GM19467 (cell line): Measurements from ENCODE around the gene TRIP12.
"Not testable (repeated sequence)": the region's sequence is repeated elsewhere in the genome, so short reads cannot be mapped to it uniquely, and the experiment has no call there.

Experiments used
- ATAC-seq: cut with Tn5 transposase; IDR thresholded peaks from one replicate; pipeline ENCODE4 v1.9.1; 2021; ENCODE audit warnings: mild to moderate bottlenecking, moderate library complexity; ENCODE audit not compliant: unreplicated experiment

The TRIP12 gene

GRCh38 chr2:229835596-229836283 lies 86.1 kb downstream of the TRIP12 start:
- ATAC-seq: no peak

- not testable (repeated sequence) for ATAC-seq
Measured at GRCh38 chr2:229834368-229834767, 87.4 kb downstream of the TRIP12 start.

DNA sequence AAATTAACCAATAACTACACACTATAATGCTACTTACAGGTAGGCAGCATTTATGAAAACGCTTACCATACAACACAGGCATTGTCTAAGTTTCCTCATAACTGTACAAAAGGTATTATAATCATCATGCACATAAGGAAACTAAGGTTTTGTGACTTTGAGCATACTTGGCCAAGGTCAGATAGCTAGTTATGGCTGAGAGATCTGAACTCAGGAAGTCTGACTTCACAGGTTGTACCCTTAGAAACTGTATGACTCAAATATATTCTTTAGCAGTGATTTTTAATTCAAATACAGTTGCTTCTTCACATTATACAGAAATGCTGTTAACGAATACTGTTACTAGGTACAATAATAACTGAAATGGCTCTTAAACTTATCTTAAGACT lies 89.3 kb downstream of the TRIP12 start:
- ATAC-seq: no peak

DNA sequence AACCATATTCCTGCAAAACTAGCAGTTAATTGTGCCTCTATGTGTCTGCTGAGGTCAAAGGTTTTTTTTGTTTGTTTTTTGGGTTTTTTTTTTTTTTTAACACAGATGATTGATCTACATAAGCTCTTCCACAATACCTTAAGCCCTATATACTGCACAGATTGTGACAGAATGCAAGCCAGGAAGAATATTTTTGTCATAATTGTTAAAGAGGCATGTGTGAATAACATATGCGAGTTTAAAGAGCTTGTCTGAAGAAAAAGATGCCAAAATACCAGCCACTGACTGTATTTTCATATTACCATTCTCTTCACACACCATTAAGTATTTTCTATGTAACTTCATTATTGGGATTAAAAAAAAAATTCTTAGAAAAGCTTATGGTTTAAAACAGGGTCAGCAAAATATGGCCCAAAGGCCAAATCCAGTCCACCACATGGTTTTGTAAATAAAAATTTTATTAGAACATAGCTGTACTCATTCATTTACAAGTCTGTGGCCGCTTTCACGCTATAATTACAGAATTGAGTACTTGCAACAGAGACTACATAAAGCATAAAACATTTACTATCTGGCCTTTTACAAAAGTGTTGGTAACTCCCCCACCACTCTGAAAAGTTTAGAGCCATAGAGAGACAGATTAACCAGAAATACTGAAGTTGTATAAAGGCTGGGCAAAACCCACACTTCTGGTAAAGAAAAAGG lies 89.9 kb downstream of the TRIP12 start:
- ATAC-seq: no peak

DNA sequence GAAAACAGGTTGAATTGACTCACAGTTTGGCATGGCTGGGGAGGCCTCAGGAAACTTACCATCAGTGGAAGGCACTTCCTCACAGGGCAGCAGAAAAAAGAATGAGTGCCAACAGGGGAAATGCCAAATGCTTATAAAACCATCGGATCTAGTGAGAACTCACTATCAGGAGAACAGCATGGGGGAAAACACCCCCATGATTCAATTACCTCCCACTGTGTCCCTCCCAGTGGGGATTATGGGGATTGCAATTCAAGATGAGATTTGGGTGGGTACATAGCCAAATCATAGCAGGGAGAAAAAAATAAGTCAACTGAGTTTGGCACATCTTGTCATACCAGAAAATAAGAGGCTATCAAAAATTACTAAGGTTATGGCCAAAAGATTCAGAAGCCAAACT lies 96.3 kb downstream of the TRIP12 start:
- ATAC-seq: no peak

DNA sequence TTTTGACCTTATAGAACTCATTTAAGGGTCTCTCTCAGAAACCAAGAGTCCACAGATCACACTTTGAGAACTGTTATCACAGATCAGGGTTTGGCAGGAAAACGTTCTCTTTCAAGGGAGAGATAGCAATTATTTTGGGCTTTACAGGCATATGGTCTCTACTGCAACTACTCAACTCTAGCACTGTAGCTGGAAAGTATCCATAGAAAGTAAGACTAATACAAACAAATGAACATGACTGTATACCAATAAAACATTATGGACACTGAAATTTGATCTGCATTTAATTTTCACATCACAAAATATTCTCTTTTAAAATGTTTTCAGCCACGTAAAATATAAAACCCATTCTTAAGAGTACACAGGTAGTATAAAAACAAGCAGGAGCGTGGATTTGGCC lies 100.5 kb downstream of the TRIP12 start:
- no peak for ATAC-seq

GRCh38 chr2:229818230-229818629 lies 103.6 kb downstream of the TRIP12 start:
- no peak for ATAC-seq

- ATAC-seq: no peak
Measured at GRCh38 chr2:229815858-229816257, 106.0 kb downstream of the TRIP12 start.

DNA sequence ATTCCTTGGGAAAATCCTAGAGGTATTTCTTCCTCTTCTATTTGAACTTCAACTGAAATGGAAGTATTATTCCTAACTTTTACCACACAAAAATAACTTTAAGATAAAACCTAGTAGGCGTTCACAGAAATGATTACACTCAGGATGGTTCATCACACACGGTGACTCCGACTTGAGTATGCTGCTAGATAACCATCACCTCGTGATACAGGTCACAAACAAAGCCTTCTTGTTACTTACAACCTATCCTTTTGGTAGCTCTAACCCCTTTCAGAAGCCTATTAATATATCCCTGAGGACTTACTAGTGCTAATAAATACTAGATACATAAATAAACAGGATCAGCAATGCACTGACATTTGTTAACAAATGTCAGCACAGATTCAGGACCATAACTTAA lies 106.5 kb downstream of the TRIP12 start:
- no peak for ATAC-seq

- no peak for ATAC-seq
Measured at GRCh38 chr2:229810786-229811185, 111.0 kb downstream of the TRIP12 start.

DNA sequence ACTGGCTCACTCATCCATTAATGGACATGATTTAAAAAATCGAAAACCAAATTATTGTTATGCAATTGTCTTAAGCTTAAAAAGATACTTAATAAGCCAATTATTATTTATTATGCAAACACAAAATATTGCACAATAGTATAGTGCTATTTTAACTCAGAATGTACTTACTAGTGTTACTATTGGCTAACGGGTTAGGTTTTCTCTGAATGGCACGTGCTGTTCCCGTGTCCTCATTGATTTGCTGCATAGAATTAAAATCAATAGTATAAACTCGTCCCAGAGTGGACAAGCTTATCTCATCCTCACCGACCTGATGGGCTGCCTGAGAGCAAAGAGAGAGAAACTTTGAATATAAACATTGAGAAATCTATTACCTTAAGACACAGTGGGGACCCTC lies 116.2 kb downstream of the TRIP12 start:
- ATAC-seq: no peak

GRCh38 chr2:229802785-229803184 lies 119.0 kb downstream of the TRIP12 start:
- no peak for ATAC-seq

GRCh38 chr2:229800997-229801754 lies 120.6 kb downstream of the TRIP12 start:
- ATAC-seq: peak; percentile 75

- no peak for ATAC-seq
Measured at GRCh38 chr2:229798446-229799155, 123.2 kb downstream of the TRIP12 start.

- ATAC-seq: no peak
Measured at GRCh38 chr2:229795058-229795457, 126.8 kb downstream of the TRIP12 start.

DNA sequence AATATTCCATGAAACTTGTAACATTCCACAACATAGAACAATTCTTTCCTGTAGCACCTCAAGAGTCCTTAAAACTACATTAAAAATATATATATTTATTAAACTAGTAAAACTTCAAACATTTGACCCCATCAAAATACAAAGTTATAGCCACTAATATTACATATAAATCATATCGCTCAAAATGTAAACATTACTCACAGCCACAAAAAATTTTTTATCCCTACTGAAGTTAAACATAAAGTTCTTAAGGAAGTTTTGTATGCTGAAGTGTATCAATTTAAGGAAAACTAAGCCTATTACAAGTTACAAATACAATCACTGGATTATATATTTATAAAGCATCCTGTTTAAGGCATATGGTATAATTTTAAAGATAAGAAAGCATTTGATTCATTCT lies 127.2 kb downstream of the TRIP12 start:
- no peak for ATAC-seq

- ATAC-seq: not testable (repeated sequence)
Measured at GRCh38 chr2:229786289-229786688, 135.5 kb downstream of the TRIP12 start.

GRCh38 chr2:229784791-229785190 lies 137.0 kb downstream of the TRIP12 start:
- no peak for ATAC-seq

- ATAC-seq: peak; percentile 46
Measured at GRCh38 chr2:229783108-229783721, 138.6 kb downstream of the TRIP12 start.

- ATAC-seq: peak; percentile 43
Measured at GRCh38 chr2:229780856-229781773, 140.7 kb downstream of the TRIP12 start.
